NB4 (cell line): ENCODE measurements around the gene FN3K.
"Not testable (repeated sequence)": the region's sequence is repeated elsewhere in the genome, so short reads cannot be mapped to it uniquely, and the experiment has no call there.

Source experiments
- DNase-seq: peaks from one replicate; pipeline ENCODE4 v3.0.0; 2010; ENCODE audit warnings: low read depth
- H3K4me3 ChIP-seq: one replicate; pipeline ENCODE4 v1.5.1; 2011; ENCODE audit warnings: mild to moderate bottlenecking, low read depth, low read length, moderate library complexity
- CTCF ChIP-seq: IDR thresholded peaks from one replicate; pipeline ENCODE4 v1.5.1; 2012; ENCODE audit warnings: low read depth, low read length
- MAX ChIP-seq: IDR thresholded peaks from 2 replicates; pipeline ENCODE4 v1.6.1; 2011; ENCODE audit warnings: low read depth, low read length
- MYC ChIP-seq: IDR thresholded peaks from 2 replicates; pipeline ENCODE4 v1.6.1; 2011; ENCODE audit warnings: low read depth, low read length
- POLR2A ChIP-seq: IDR thresholded peaks from 2 replicates; pipeline ENCODE4 v1.6.1; 2011; ENCODE audit warnings: mild to moderate bottlenecking; ENCODE audit not compliant: insufficient read length; ENCODE audit errors: extremely low read depth

FN3K gene

GRCh38 chr17:82732118-82732743 lies 3.2 kb upstream of the FN3K start:
- no peak for DNase-seq
- TF ChIP-seq POLR2A, result no peak
- TF ChIP-seq MAX, result no peak
- TF ChIP-seq MYC, result no peak
- TF ChIP-seq CTCF, result no peak
- H3K4me3 ChIP-seq, result no peak overlapping the region

GRCh38 chr17:82736511-82737185 lies 1.2 kb downstream of the FN3K start:
- no peak overlapping the region for H3K4me3 ChIP-seq
- TF ChIP-seq MAX (no peak), CTCF (no peak), POLR2A (no peak), MYC (no peak)
- DNase-seq, result no peak

GRCh38 chr17:82737967-82738877 lies 2.8 kb downstream of the FN3K start:
- no peak for TF ChIP-seq MAX
- no peak for TF ChIP-seq MYC
- no peak for TF ChIP-seq POLR2A
- no peak for DNase-seq
- no peak overlapping the region for H3K4me3 ChIP-seq

- no peak for DNase-seq
- no peak overlapping the region for H3K4me3 ChIP-seq
- TF ChIP-seq MAX (no peak), POLR2A (no peak), CTCF (no peak), MYC (no peak)
Measured at GRCh38 chr17:82740906-82741759, 5.7 kb downstream of the FN3K start.

GRCh38 chr17:82743344-82744219 lies 8.2 kb downstream of the FN3K start:
- TF ChIP-seq MYC, result no peak
- no peak for TF ChIP-seq CTCF
- no peak for TF ChIP-seq POLR2A
- TF ChIP-seq MAX, result no peak
- DNase-seq, result no peak
- H3K4me3 ChIP-seq, result no peak overlapping the region

GRCh38 chr17:82744736-82745135 lies 9.3 kb downstream of the FN3K start:
- not testable (repeated sequence) for H3K4me3 ChIP-seq, DNase-seq
